Measurements from ENCODE around the gene RRP1. TPM values are rescaled to one million over a fixed set of nuclear protein-coding genes. Genes with fewer than 3 reads are reported as not detected.

The RRP1 gene
- total and polyA plus RNA-seq, 2 of the 13 experiments (the other 11 are each of a cell fraction or from before 2014, with no cell fraction given), result 20.1 to 35.1 TPM

DNA sequence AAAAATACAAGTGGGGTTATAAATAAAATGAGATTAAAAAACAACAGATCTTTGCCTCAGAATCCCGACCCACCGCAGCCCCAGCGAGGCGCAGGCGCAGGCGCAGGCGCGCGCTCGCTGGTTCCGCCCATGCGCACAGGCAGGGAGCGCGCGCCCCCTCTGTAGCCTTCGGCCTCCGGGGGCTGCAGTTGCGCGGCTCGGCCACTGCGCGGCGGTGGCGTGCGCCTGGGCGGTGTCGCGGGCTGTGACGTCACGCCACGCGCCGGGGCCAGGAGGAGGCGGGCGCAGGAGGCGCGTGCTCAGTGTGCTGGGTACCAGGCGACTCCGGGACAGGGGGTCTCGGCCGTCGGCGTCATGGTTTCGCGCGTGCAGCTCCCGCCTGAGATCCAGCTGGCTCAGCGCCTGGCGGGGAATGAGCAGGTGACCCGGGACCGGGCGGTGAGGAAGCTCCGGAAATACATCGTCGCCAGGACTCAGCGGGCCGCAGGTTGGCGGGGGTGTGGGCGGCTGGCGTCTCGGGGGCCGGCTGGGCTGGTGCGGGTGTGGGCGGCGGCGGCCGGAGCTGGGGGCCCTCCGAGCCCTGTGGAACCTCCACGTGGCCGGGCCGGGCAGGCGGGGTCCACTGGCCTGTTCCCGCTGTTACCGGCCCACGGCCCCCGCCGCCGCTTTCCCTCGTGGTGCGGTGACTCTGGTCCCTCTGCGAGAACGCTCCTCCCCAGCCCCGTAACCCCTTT, at the start of gene RRP1 (continued):
- TF ChIP-seq, protein P1, sequence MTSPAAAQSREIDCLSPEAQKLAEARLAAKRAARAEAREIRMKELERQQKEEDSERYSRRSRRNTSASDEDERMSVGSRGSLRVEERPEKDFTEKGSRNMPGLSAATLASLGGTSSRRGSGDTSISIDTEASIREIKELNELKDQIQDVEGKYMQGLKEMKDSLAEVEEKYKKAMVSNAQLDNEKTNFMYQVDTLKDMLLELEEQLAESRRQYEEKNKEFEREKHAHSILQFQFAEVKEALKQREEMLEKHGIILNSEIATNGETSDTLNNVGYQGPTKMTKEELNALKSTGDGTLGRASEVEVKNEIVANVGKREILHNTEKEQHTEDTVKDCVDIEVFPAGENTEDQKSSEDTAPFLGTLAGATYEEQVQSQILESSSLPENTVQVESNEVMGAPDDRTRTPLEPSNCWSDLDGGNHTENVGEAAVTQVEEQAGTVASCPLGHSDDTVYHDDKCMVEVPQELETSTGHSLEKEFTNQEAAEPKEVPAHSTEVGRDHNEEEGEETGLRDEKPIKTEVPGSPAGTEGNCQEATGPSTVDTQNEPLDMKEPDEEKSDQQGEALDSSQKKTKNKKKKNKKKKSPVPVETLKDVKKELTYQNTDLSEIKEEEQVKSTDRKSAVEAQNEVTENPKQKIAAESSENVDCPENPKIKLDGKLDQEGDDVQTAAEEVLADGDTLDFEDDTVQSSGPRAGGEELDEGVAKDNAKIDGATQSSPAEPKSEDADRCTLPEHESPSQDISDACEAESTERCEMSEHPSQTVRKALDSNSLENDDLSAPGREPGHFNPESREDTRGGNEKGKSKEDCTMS (CRISPR knock-in tag; conservative IDR thresholded peaks at IDR 0.05), result no peak
- TF ChIP-seq ZFP36L1 (CRISPR knock-in tag; IDR thresholded peaks at IDR 0.05) (0 out of 2 replicates have a peak, but pooled peaks have one; percentile 55), MEF2D (CRISPR knock-in tag; IDR thresholded peaks at IDR 0.05) (no peak), ZNF337 (CRISPR knock-in tag; IDR thresholded peaks at IDR 0.05; ENCODE audit: borderline replicate concordance, low read depth) (0 out of 2 replicates have a peak, but pooled peaks have one; percentile 30), MEIS1 (CRISPR knock-in tag; IDR thresholded peaks at IDR 0.05; ENCODE audit: borderline replicate concordance) (no peak), TIGD3 (CRISPR knock-in tag; IDR thresholded peaks at IDR 0.05; ENCODE audit: borderline replicate concordance) (no peak), TMF1 (CRISPR knock-in tag; IDR thresholded peaks at IDR 0.05; ENCODE audit: low read depth) (peak; percentile 46; the same call in 1 of the 2 replicates), ZNF605 (CRISPR knock-in tag; IDR thresholded peaks at IDR 0.05) (no peak), FOXO1 (CRISPR knock-in tag; IDR thresholded peaks at IDR 0.05) (peak; percentile 56), SNRNP70 (IDR thresholded peaks at IDR 0.05; ENCODE audit: low read depth, low read length) (no peak), ZNF558 (CRISPR knock-in tag; IDR thresholded peaks at IDR 0.05; ENCODE audit: borderline replicate concordance) (peak; percentile 45; the same call in 1 of the 2 replicates), CENPT (CRISPR knock-in tag; IDR thresholded peaks at IDR 0.05; ENCODE audit: low read depth) (peak; percentile 86), RXRB (CRISPR knock-in tag; IDR thresholded peaks at IDR 0.05; ENCODE audit: borderline replicate concordance) (no peak), ZNF552 (CRISPR knock-in tag; IDR thresholded peaks at IDR 0.05; ENCODE audit: borderline replicate concordance) (no peak), ZNF614 (CRISPR knock-in tag; IDR thresholded peaks at IDR 0.05; ENCODE audit: borderline replicate concordance) (peak; percentile 77; the same call in 1 of the 2 replicates), CERS6 (CRISPR knock-in tag; IDR thresholded peaks at IDR 0.05) (no peak), PTBP1 (IDR thresholded peaks at IDR 0.05; ENCODE audit: low read depth, low read length, poor library complexity, severe bottlenecking) (peak; percentile 46), KLF6 (CRISPR knock-in tag; IDR thresholded peaks at IDR 0.05) (peak; percentile 97), MAFG (CRISPR knock-in tag; IDR thresholded peaks at IDR 0.05) (no peak), ZNF451 (CRISPR knock-in tag; IDR thresholded peaks at IDR 0.05) (peak; percentile 94; the same call in 1 of the 2 replicates)
- TF ChIP-seq, protein P2, sequence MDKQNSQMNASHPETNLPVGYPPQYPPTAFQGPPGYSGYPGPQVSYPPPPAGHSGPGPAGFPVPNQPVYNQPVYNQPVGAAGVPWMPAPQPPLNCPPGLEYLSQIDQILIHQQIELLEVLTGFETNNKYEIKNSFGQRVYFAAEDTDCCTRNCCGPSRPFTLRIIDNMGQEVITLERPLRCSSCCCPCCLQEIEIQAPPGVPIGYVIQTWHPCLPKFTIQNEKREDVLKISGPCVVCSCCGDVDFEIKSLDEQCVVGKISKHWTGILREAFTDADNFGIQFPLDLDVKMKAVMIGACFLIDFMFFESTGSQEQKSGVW (CRISPR knock-in tag; IDR thresholded peaks at IDR 0.05; ENCODE audit: borderline replicate concordance), result no peak
- TF ChIP-seq, protein P3, sequence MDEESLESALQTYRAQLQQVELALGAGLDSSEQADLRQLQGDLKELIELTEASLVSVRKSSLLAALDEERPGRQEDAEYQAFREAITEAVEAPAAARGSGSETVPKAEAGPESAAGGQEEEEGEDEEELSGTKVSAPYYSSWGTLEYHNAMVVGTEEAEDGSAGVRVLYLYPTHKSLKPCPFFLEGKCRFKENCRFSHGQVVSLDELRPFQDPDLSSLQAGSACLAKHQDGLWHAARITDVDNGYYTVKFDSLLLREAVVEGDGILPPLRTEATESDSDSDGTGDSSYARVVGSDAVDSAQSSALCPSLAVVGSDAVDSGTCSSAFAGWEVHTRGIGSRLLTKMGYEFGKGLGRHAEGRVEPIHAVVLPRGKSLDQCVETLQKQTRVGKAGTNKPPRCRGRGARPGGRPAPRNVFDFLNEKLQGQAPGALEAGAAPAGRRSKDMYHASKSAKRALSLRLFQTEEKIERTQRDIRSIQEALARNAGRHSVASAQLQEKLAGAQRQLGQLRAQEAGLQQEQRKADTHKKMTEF (CRISPR knock-in tag; IDR thresholded peaks at IDR 0.05), result 0 out of 2 replicates have a peak, but pooled peaks have one; percentile 42
